GM06990 (cell line): ENCODE measurements around the gene MRPL58.

Experiments
- DNase-seq: peaks from one replicate; pipeline ENCODE4 v3.0.0-alpha.2; 2011; ENCODE audit not compliant: insufficient read length; ENCODE audit errors: extremely low read depth
- H3K27me3 ChIP-seq: replicated peaks from 2 replicates; pipeline ENCODE4 v1.6.0; 2011; ENCODE audit warnings: low read length; ENCODE audit not compliant: control insufficient read depth, insufficient read depth
- H3K36me3 ChIP-seq: 2 replicates; pipeline ENCODE4 v1.5.1; 2011; ENCODE audit warnings: low read length; ENCODE audit not compliant: control insufficient read depth, insufficient read depth
- H3K4me3 ChIP-seq: replicated peaks from 2 replicates; pipeline ENCODE4 v1.5.1; 2011; ENCODE audit warnings: low read depth, mild to moderate bottlenecking, control low read depth, low read length
- CTCF ChIP-seq: IDR thresholded peaks from 2 replicates; pipeline ENCODE4 v1.5.1; 2011; ENCODE audit warnings: low read length, control low read depth, mild to moderate bottlenecking, inconsistent platforms; ENCODE audit not compliant: insufficient read depth, poor library complexity, severe bottlenecking

MRPL58 gene

GRCh38 chr17:74975943-74976342 lies 36.5 kb upstream of the MRPL58 start:
- peaks cover 4% of the 10 kb centered on the region for H3K27me3 ChIP-seq
- H3K4me3 ChIP-seq, result no peak overlapping the region
- no peaks in the 10 kb centered on the region for H3K36me3 ChIP-seq
- no peak for TF ChIP-seq CTCF
- DNase-seq, result no peak

GRCh38 chr17:74977802-74978201 lies 34.7 kb upstream of the MRPL58 start:
- Histone ChIP-seq H3K36me3 (no peaks in the 10 kb centered on the region), H3K27me3 (peaks cover 4% of the 10 kb centered on the region), H3K4me3 (no peak overlapping the region)
- TF ChIP-seq CTCF, result no peak
- no peak for DNase-seq

- DNase-seq, result no peak
- no peak for TF ChIP-seq CTCF
- Histone ChIP-seq H3K4me3 (no peak overlapping the region), H3K27me3 (peaks cover 3% of the 10 kb centered on the region), H3K36me3 (no peaks in the 10 kb centered on the region)
These were observed 34.2 kb upstream of the MRPL58 start for GRCh38 chr17:74978240-74978639.

GRCh38 chr17:74979408-74980146 lies 32.9 kb upstream of the MRPL58 start:
- no peaks in the 10 kb centered on the region for H3K36me3 ChIP-seq
- no peak for TF ChIP-seq CTCF
- H3K27me3 ChIP-seq, result peaks cover 3% of the 10 kb centered on the region
- no peak for DNase-seq
- H3K4me3 ChIP-seq, result no peak overlapping the region

- TF ChIP-seq CTCF, result no peak
- Histone ChIP-seq H3K27me3 (peaks cover 3% of the 10 kb centered on the region), H3K4me3 (peak overlapping the region; percentile 68), H3K36me3 (no peaks in the 10 kb centered on the region)
- DNase-seq, result no peak
These were observed 31.0 kb upstream of the MRPL58 start for GRCh38 chr17:74981318-74981978.
